ENCODE measurements around the gene SUN5.
"Not testable (repeated sequence)": the region's sequence is repeated elsewhere in the genome, so short reads cannot be mapped to it uniquely, and the experiment has no call there.

The SUN5 gene

GRCh38 chr20:32975121-32975520 lies 29.1 kb downstream of the SUN5 start:
- not testable (repeated sequence) for DNase-seq

GRCh38 chr20:32974204-32975064 lies 29.8 kb downstream of the SUN5 start:
- DNase-seq = not testable (repeated sequence)

- DNase-seq = no peak
Measured at GRCh38 chr20:32973077-32973717, 31.0 kb downstream of the SUN5 start.

GRCh38 chr20:32972181-32973076 lies 31.8 kb downstream of the SUN5 start:
- no peak for DNase-seq

- DNase-seq = no peak
Measured at GRCh38 chr20:32971703-32972161, 32.5 kb downstream of the SUN5 start.

GRCh38 chr20:32970973-32971300 lies 33.3 kb downstream of the SUN5 start:
- no peak for DNase-seq

GRCh38 chr20:32970115-32970972 lies 33.9 kb downstream of the SUN5 start:
- no peak for DNase-seq

GRCh38 chr20:32969356-32970114 lies 34.7 kb downstream of the SUN5 start:
- no peak for DNase-seq

- DNase-seq = no peak
Measured at GRCh38 chr20:32968478-32969241, 35.6 kb downstream of the SUN5 start.

- DNase-seq = no peak
Measured at GRCh38 chr20:32967961-32968457, 36.2 kb downstream of the SUN5 start.

- no peak for DNase-seq
Measured at GRCh38 chr20:32966881-32967781, 37.1 kb downstream of the SUN5 start.

GRCh38 chr20:32966382-32966781 lies 37.9 kb downstream of the SUN5 start:
- no peak for DNase-seq

GRCh38 chr20:32965581-32966373 lies 38.5 kb downstream of the SUN5 start:
- DNase-seq = no peak

GRCh38 chr20:32965115-32965514 lies 39.1 kb downstream of the SUN5 start:
- DNase-seq = no peak

- no peak for DNase-seq
Measured at GRCh38 chr20:32964575-32964974, 39.7 kb downstream of the SUN5 start.

GRCh38 chr20:32963176-32963575 lies 41.1 kb downstream of the SUN5 start:
- no peak for DNase-seq

- DNase-seq = not testable (repeated sequence)
Measured at GRCh38 chr20:32962646-32963045, 41.6 kb downstream of the SUN5 start.

GRCh38 chr20:32962053-32962452 lies 42.2 kb downstream of the SUN5 start:
- DNase-seq = no peak
